Mammary epithelial cell (primary cell): ENCODE data around the gene NADK2.

Experiments used
- CTCF ChIP-seq, 2 donors: IDR thresholded peaks in 1 of 2; conservative IDR thresholded peaks in 1 of 2; 2 replicates each; pipeline ENCODE4 v1.5.1; 2011 to 2012; ENCODE audit warnings: inconsistent platforms in 2 of 2, low read length in 2 of 2, mild to moderate bottlenecking in 2 of 2, control low read depth in 1 of 2, low read depth in 1 of 2; ENCODE audit not compliant: insufficient read depth in 1 of 2; ENCODE audit errors: extremely low read depth in 1 of 2
- EZH2 ChIP-seq: IDR thresholded peaks from 2 replicates; pipeline ENCODE4 v1.6.1; 2012; ENCODE audit warnings: low read length, inconsistent platforms, borderline replicate concordance

- no peak for TF ChIP-seq CTCF (conservative IDR thresholded peaks at IDR 0.05 in 1 of 2, IDR thresholded peaks at IDR 0.05 in 1 of 2; ENCODE audit: extremely low read depth in 1 of 2, insufficient read depth in 1 of 2, low read depth in 1 of 2, low read length in 2 of 2)
- TF ChIP-seq EZH2 = no peak
Measured at GRCh38 chr5:36269478-36269877, 27.8 kb upstream of the NADK2 start.
